Measurements from ENCODE around the gene ETFB.

GRCh38 chr19:51331193-51331592 is 35.0 kb downstream of the ETFB start:
- no peak for TF ChIP-seq CTCF (IDR thresholded peaks at IDR 0.05; ENCODE audit: insufficient read depth, low read length)
- no peak for TF ChIP-seq POLR2AphosphoS5 (IDR thresholded peaks at IDR 0.05; ENCODE audit: low read depth)
